ENCODE measurements around the gene MBTPS2. TPM values are rescaled to one million over a fixed set of nuclear protein-coding genes. Genes with fewer than 3 reads are reported as not detected.

The MBTPS2 gene
- total RNA-seq (10 to 100 TPM in 2 of 5 donors, 1 to 10 TPM in 2, not detected in 1; 1.2 to 20.2 (median 11.6) TPM), polyA plus RNA-seq (1 to 10 TPM; 1.8 to 2.1 (median 2.0) TPM)
- long read RNA-seq, donor 1, full-length matches to known transcripts, result 2 of 2 reads
- long read RNA-seq, donor 1, partial matches to known transcripts, result 0 of 2 reads
- long read RNA-seq, donor 1, other reads (novel, unspliced or antisense), result 0 of 2 reads
- long read RNA-seq, donor 2, full-length matches to known transcripts, result 9 of 9 reads
- long read RNA-seq, donor 2, partial matches to known transcripts, result 0 of 9 reads
- long read RNA-seq, donor 2, other reads (novel, unspliced or antisense), result 0 of 9 reads
- long read RNA-seq, donor 3, full-length matches to known transcripts, result 1 of 1 reads
- long read RNA-seq, donor 3, partial matches to known transcripts, result 0 of 1 reads
- long read RNA-seq, donor 3, other reads (novel, unspliced or antisense), result 0 of 1 reads
- long read RNA-seq, donor 4, full-length matches to known transcripts, result 1 of 1 reads
- long read RNA-seq, donor 4, partial matches to known transcripts, result 0 of 1 reads
- long read RNA-seq, donor 4, other reads (novel, unspliced or antisense), result 0 of 1 reads
- long read RNA-seq, donor 5, full-length matches to known transcripts, result 3 of 8 reads
- long read RNA-seq, donor 5, partial matches to known transcripts, result 5 of 8 reads
- long read RNA-seq, donor 5, other reads (novel, unspliced or antisense), result 0 of 8 reads
- long read RNA-seq, donor 6, full-length matches to known transcripts, result 8 of 22 reads
- long read RNA-seq, donor 6, partial matches to known transcripts, result 14 of 22 reads
- long read RNA-seq, donor 6, other reads (novel, unspliced or antisense), result 0 of 22 reads
- long read RNA-seq, donor 7, full-length matches to known transcripts, result 5 of 5 reads
- long read RNA-seq, donor 7, partial matches to known transcripts, result 0 of 5 reads
- long read RNA-seq, donor 7, other reads (novel, unspliced or antisense), result 0 of 5 reads
- long read RNA-seq, donor 8, full-length matches to known transcripts, result 1 of 1 reads
- long read RNA-seq, donor 8, partial matches to known transcripts, result 0 of 1 reads
- long read RNA-seq, donor 8, other reads (novel, unspliced or antisense), result 0 of 1 reads
- long read RNA-seq, donor 9, full-length matches to known transcripts, result 2 of 2 reads
- long read RNA-seq, donor 9, partial matches to known transcripts, result 0 of 2 reads
- long read RNA-seq, donor 9, other reads (novel, unspliced or antisense), result 0 of 2 reads
- long read RNA-seq, donor 10, full-length matches to known transcripts, result 4 of 4 reads
- long read RNA-seq, donor 10, partial matches to known transcripts, result 0 of 4 reads
- long read RNA-seq, donor 10, other reads (novel, unspliced or antisense), result 0 of 4 reads

- WGBS, 5 donors, result 1 to 33% (median 4%) methylated on average over 20 to 61 of the region's 61 CpGs
- H3K36me3 ChIP-seq, result no peaks in the 10 kb centered on the region
- H3K27me3 ChIP-seq, result no peaks in the 10 kb centered on the region
- peak within 1 kb of the TSS; percentile 57 to 69 (median 65) for H3K4me3 ChIP-seq
- TF ChIP-seq EP300 (IDR thresholded peaks at IDR 0.05) (no peak), POLR2AphosphoS5 (IDR thresholded peaks at IDR 0.05) (peak; percentile 31 to 86 (median 81)), POLR2A (IDR thresholded peaks at IDR 0.05) (no peak), CTCF (IDR thresholded peaks at IDR 0.05) (no peak)
- peaks cover 0 to 7% (median 0%) of the 10 kb centered on the region in 4 donors for H3K9me3 ChIP-seq
- intact Hi-C loops (cut with DNase I; ENCODE audit: low total_unique reads), result no loop called here
- peak within 1 kb of the TSS; percentile 80 to 89 (median 85) for H3K27ac ChIP-seq
- peaks cover 0 to 10% (median 4%) of the 10 kb centered on the region in 4 donors for H3K4me1 ChIP-seq
- DNase-seq, result peak; percentile 84 to 94
Measured at GRCh38 chrX:21839334-21840192, at the start of gene MBTPS2. Gene MBTPS2 (plus strand): TSS chrX:21839617. CDS start chrX:21839735, 118 bp downstream.

- intact Hi-C loops (cut with DNase I; ENCODE audit: low total_unique reads), result no loop called here
- Histone ChIP-seq H3K27ac (peak overlapping the region in 3 of 5 donors; percentile 20 to 25 (median 22)), H3K27me3 (no peaks in the 10 kb centered on the region), H3K36me3 (no peaks in the 10 kb centered on the region), H3K4me3 (no peak overlapping the region), H3K9me3 (no peaks in the 10 kb centered on the region), H3K4me1 (no peaks in the 10 kb centered on the region)
- WGBS, 5 donors, result 36 to 57% (median 43%) methylated on average over 6 of the region's 6 CpGs
- peak; percentile 26 to 45 for DNase-seq
- TF ChIP-seq CTCF (IDR thresholded peaks at IDR 0.05) (no peak), POLR2AphosphoS5 (IDR thresholded peaks at IDR 0.05) (no peak), EP300 (IDR thresholded peaks at IDR 0.05) (no peak), POLR2A (IDR thresholded peaks at IDR 0.05) (no peak)
Measured at GRCh38 chrX:21798677-21799219, 40.7 kb upstream of the MBTPS2 start.

- no peaks in the 10 kb centered on the region for H3K27me3 ChIP-seq
- H3K9me3 ChIP-seq, result no peaks in the 10 kb centered on the region
- H3K4me3 ChIP-seq, result no peak overlapping the region
- no peak overlapping the region for H3K27ac ChIP-seq
- H3K36me3 ChIP-seq, result no peaks in the 10 kb centered on the region
- no peak for DNase-seq
- TF ChIP-seq CTCF (IDR thresholded peaks at IDR 0.05) (no peak), EP300 (IDR thresholded peaks at IDR 0.05) (no peak), POLR2AphosphoS5 (IDR thresholded peaks at IDR 0.05) (no peak), POLR2A (IDR thresholded peaks at IDR 0.05) (no peak)
- intact Hi-C loops (cut with DNase I; ENCODE audit: low total_unique reads), result no loop called here
- 75 to 89% (median 82%) methylated on average over 6 of the region's 6 CpGs for WGBS, 5 donors
- H3K4me1 ChIP-seq, result no peaks in the 10 kb centered on the region
Measured at GRCh38 chrX:21799767-21800166, 39.6 kb upstream of the MBTPS2 start.

Data from stomach (tissue), 19 donors.